BE2C (cell line): ENCODE measurements around the gene EFCC1.
A peak's percentile ranks its signal among the peaks of the same experiment; 100 is the strongest.

Source experiments
- DNase-seq: peaks from one replicate; pipeline ENCODE4 v3.0.0-alpha.2; 2020
- H3K27me3 ChIP-seq: fragments of 250-450 bp; sonication (Bioruptor Pico); 2 replicates; pipeline ENCODE4 v1.5.1; 2020; ENCODE audit warnings: mild to moderate bottlenecking
- H3K36me3 ChIP-seq: fragments of 250-450 bp; sonication (Bioruptor Pico); 2 replicates; pipeline ENCODE4 v1.5.1; 2020; ENCODE audit warnings: mild to moderate bottlenecking
- H3K4me1 ChIP-seq: fragments of 250-450 bp; sonication (Bioruptor Pico); 2 replicates; pipeline ENCODE4 v1.5.1; 2020
- H3K4me3 ChIP-seq: 2 replicates; pipeline ENCODE4 v1.5.1; 2011; ENCODE audit warnings: low read depth, low read length
- H3K9me3 ChIP-seq: fragments of 250-450 bp; sonication (Bioruptor Pico); 2 replicates; pipeline ENCODE4 v1.5.1; 2020
- TF ChIP-seq, protein P1 (sequence below): IDR thresholded peaks from 2 replicates; pipeline ENCODE4 v1.5.1; 2012; ENCODE audit warnings: mild to moderate bottlenecking, low read depth, low read length

Gene EFCC1

GRCh38 chr3:128992926-128993460, 8.1 kb upstream of the EFCC1 start:
- H3K4me3 ChIP-seq = no peak overlapping the region
- TF ChIP-seq, protein P1, sequence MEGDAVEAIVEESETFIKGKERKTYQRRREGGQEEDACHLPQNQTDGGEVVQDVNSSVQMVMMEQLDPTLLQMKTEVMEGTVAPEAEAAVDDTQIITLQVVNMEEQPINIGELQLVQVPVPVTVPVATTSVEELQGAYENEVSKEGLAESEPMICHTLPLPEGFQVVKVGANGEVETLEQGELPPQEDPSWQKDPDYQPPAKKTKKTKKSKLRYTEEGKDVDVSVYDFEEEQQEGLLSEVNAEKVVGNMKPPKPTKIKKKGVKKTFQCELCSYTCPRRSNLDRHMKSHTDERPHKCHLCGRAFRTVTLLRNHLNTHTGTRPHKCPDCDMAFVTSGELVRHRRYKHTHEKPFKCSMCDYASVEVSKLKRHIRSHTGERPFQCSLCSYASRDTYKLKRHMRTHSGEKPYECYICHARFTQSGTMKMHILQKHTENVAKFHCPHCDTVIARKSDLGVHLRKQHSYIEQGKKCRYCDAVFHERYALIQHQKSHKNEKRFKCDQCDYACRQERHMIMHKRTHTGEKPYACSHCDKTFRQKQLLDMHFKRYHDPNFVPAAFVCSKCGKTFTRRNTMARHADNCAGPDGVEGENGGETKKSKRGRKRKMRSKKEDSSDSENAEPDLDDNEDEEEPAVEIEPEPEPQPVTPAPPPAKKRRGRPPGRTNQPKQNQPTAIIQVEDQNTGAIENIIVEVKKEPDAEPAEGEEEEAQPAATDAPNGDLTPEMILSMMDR = no peak
- H3K36me3 ChIP-seq = no peaks in the 10 kb centered on the region
- no peaks in the 10 kb centered on the region for H3K9me3 ChIP-seq
- no peak for DNase-seq
- peaks cover 9% of the 10 kb centered on the region for H3K27me3 ChIP-seq
- H3K4me1 ChIP-seq = peaks cover 2% of the 10 kb centered on the region; the same call in 1 of the 2 replicates

- H3K27me3 ChIP-seq = peaks cover 15% of the 10 kb centered on the region
- TF ChIP-seq, protein P1 = no peak
- H3K4me3 ChIP-seq = peak within 1 kb of the TSS; percentile 61
- peaks cover 2% of the 10 kb centered on the region; the same call in 1 of the 2 replicates for H3K4me1 ChIP-seq
- H3K36me3 ChIP-seq = no peaks in the 10 kb centered on the region
- DNase-seq = peak; percentile 94
- no peaks in the 10 kb centered on the region for H3K9me3 ChIP-seq
Measured at GRCh38 chr3:128993461-128994172, 7.5 kb upstream of the EFCC1 start, which contains the start of gene CFAP92. Gene CFAP92 (minus strand): TSS chr3:128994076. CDS start chr3:128993304, 772 bp downstream.

GRCh38 chr3:128994173-128994512, 7.0 kb upstream of the EFCC1 start:
- Histone ChIP-seq H3K4me3 (peak overlapping the region; percentile 61), H3K4me1 (peaks cover 2% of the 10 kb centered on the region; the same call in 1 of the 2 replicates), H3K9me3 (no peaks in the 10 kb centered on the region), H3K27me3 (peaks cover 19% of the 10 kb centered on the region), H3K36me3 (no peaks in the 10 kb centered on the region)
- no peak for DNase-seq
- TF ChIP-seq, protein P1 = no peak

DNA sequence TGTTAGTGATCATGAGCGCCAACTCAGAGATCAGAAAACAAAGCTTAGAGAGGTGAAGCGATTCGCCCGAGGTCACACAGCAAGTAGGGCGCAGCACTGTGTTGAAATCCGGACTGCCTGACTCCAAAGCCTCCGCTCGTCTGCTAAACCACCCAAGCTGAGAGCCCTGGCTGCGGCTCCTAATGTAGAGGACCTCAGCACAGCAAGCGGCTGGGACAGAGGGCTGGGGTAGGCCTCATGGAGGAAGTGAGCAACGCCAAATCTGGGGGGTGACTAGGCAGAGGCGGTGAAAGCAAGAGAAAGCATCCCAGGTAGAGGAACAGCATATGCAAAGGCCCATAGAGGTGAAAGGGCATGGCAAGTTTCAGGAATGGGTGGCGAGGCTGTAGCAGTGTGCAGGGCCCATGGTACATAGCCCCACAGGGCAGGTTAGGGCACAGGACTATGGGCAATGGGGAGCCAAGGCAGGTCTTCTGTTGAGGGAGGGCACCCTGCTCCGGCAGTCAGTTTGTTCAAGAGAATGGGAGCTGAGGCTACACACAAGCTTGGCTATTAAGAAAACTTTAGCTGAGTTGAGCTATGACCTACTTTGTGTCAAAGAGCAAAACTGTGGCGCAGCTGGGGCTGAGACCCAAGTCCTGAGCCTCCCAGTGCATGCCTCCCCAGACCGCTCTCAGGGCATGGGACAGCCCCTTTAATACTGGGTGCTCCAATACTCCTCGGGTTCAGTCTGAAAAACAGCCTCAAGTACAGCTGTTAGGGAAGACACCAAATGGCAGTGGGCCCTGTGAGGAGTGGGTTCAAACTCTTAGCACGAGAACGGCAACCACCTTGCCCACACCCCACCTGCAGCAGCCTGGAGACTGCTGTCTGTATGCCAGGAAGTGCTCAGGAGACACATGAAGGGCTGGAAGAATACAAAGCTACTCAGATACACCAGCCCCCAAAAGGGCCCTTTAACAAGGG, 6.2 kb upstream of the EFCC1 start:
- Histone ChIP-seq H3K4me1 (peaks cover 2% of the 10 kb centered on the region; the same call in 1 of the 2 replicates), H3K27me3 (peaks cover 26% of the 10 kb centered on the region), H3K9me3 (no peaks in the 10 kb centered on the region), H3K36me3 (no peaks in the 10 kb centered on the region), H3K4me3 (no peak overlapping the region)
- TF ChIP-seq, protein P1 = no peak
- no peak for DNase-seq

GRCh38 chr3:128995737-128996136, 5.4 kb upstream of the EFCC1 start:
- TF ChIP-seq, protein P1 = no peak
- H3K27me3 ChIP-seq = peaks cover 35% of the 10 kb centered on the region

More at GRCh38 chr3:128995737-128996136, 5.4 kb upstream of the EFCC1 start:
- Histone ChIP-seq H3K4me1 (peaks cover 2% of the 10 kb centered on the region; the same call in 1 of the 2 replicates), H3K36me3 (no peaks in the 10 kb centered on the region), H3K9me3 (no peaks in the 10 kb centered on the region), H3K4me3 (no peak overlapping the region)
- no peak for DNase-seq
